SK-N-MC (cell line): ENCODE results near the gene CEP131.

Source experiments
- EZH2 ChIP-seq: fragments of 200-600 bp; sonication (generic); IDR thresholded peaks from one replicate; pipeline ENCODE4 v1.6.1; 2017; ENCODE audit warnings: antibody characterized with exemption
- POLR2AphosphoS5 ChIP-seq: IDR thresholded peaks from 2 replicates; pipeline ENCODE4 v1.6.1; 2012; ENCODE audit warnings: mild to moderate bottlenecking, low read depth, low read length, borderline replicate concordance

- no peak; the same call in 1 of the 2 replicates for TF ChIP-seq POLR2AphosphoS5
- TF ChIP-seq EZH2: no peak
Measured at GRCh38 chr17:81251709-81252301, 29.0 kb upstream of the CEP131 start.
